A673 (cell line): ENCODE results near the gene PTRH2. TPM values are rescaled to one million over a fixed set of nuclear protein-coding genes. Genes with fewer than 3 reads are reported as not detected.

ENCODE experiments used
- BruUV-seq: library from RNA; stranded (reverse); fragments of 400-500 nt; replicated peaks from 2 replicates; lab custom pipeline; 2021; lab: Mats Ljungman, UMichigan
- CTCF ChIA-PET: fragments of 300-600 bp; sonication (Branson Sonifier 250); formaldehyde crosslinking; loops from one replicate; lab custom pipeline; 2022; ENCODE audit warnings: antibody characterized with exemption; lab: Charles Lee
- POLR2A ChIA-PET: fragments of 300-600 bp; sonication (Branson Sonifier 250); formaldehyde crosslinking; loops from one replicate; lab custom pipeline; 2022; ENCODE audit warnings: antibody characterized with exemption; ENCODE audit not compliant: low non-redundant PET; lab: Charles Lee
- DNase-seq: peaks from one replicate; pipeline ENCODE4 v3.0.0-alpha.2; 2015; ENCODE audit warnings: low spot score
- H3K27ac ChIP-seq: fragments of 200-600 bp; sonication (generic); 2 replicates; pipeline ENCODE4 v1.5.1; 2016; ENCODE audit warnings: mixed run types, low read depth, mild to moderate bottlenecking, mixed read lengths, antibody characterized with exemption, low read length; ENCODE audit not compliant: poor library complexity, severe bottlenecking
- H3K27me3 ChIP-seq: fragments of 200-600 bp; sonication (generic); replicated peaks from 2 replicates; pipeline ENCODE4 v1.6.1; 2017; ENCODE audit warnings: mixed run types, low read depth, mild to moderate bottlenecking, mixed read lengths, antibody characterized with exemption, low read length; ENCODE audit not compliant: insufficient read depth, poor library complexity
- H3K36me3 ChIP-seq: fragments of 200-600 bp; sonication (generic); 2 replicates; pipeline ENCODE4 v1.6.1; 2016; ENCODE audit warnings: mixed run types, mild to moderate bottlenecking, mixed read lengths, antibody characterized with exemption, low read length; ENCODE audit not compliant: insufficient read depth, poor library complexity, severe bottlenecking
- H3K4me1 ChIP-seq: fragments of 200-600 bp; sonication (generic); 2 replicates; pipeline ENCODE4 v1.6.1; 2017; ENCODE audit warnings: mixed run types, mild to moderate bottlenecking, mixed read lengths, antibody characterized with exemption, low read length; ENCODE audit not compliant: insufficient read depth, poor library complexity, severe bottlenecking
- H3K4me3 ChIP-seq: fragments of 200-600 bp; sonication (generic); 2 replicates; pipeline ENCODE4 v1.5.1; 2016; ENCODE audit warnings: low read depth, mixed run types, mild to moderate bottlenecking, mixed read lengths, low read length; ENCODE audit not compliant: poor library complexity, severe bottlenecking
- H3K9me3 ChIP-seq: fragments of 200-600 bp; sonication (generic); 2 replicates; pipeline ENCODE4 v1.6.1; 2016; ENCODE audit warnings: mixed run types, low read depth, mild to moderate bottlenecking, mixed read lengths, antibody characterized with exemption, low read length; ENCODE audit not compliant: poor library complexity, severe bottlenecking
- EZH2 ChIP-seq: fragments of 200-600 bp; sonication (generic); IDR thresholded peaks from 2 replicates; pipeline ENCODE4 v1.6.1; 2017; ENCODE audit warnings: borderline replicate concordance, low read depth, mild to moderate bottlenecking, mixed read lengths, antibody characterized with exemption, low read length; ENCODE audit not compliant: poor library complexity, severe bottlenecking
- intact Hi-C: fragments of 100-400 bp; cut with micrococcal nuclease; formaldehyde crosslinking; loops from one replicate; pipeline ENCODE4 v1.10.0; 2022; ENCODE audit not compliant: unreplicated experiment
- total RNA-seq: library from RNA; stranded (reverse); gene quantifications from 2 replicates; pipeline ENCODE4 v1.2.3, GENCODE V29; 2021
- TF ChIP-seq, protein P1 (sequence below): fragments of 300-800, 200-600 bp; sonication (generic); conservative IDR thresholded peaks from 2 replicates; pipeline ENCODE4 v1.5.1; 2017; ENCODE audit warnings: low read depth, mild to moderate bottlenecking, antibody characterized with exemption, low read length, moderate library complexity, mixed read lengths

The PTRH2 gene
- total RNA-seq, 1 experiment from 2014 or later: 50.3 TPM

DNA sequence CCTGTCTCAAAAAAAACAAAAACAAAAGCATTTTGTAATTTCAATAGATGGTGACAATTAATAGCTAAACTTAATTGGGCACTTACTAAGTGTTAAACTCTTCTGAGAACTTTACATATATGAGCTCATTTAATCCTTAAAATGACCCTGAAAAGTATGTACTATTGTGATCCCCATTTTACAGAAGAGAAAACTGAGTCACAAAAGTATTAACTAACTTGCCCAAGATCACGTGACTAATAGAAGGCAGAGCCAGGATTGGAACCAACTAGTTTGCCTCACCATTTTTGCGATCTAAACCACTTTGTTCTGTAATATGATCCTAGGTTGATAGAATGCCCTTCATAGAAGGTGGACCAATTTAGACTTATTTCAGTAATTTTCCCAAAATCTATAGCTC, 26.5 kb upstream of the PTRH2 start:
- Histone ChIP-seq H3K27ac (no peak overlapping the region), H3K4me1 (no peaks in the 10 kb centered on the region), H3K27me3 (no peaks in the 10 kb centered on the region), H3K36me3 (peaks cover 6% of the 10 kb centered on the region), H3K9me3 (no peaks in the 10 kb centered on the region), H3K4me3 (no peak overlapping the region)
- ChIA-PET CTCF (no interaction called here), POLR2A (no interaction called here)
- TF ChIP-seq EZH2: no peak
- TF ChIP-seq, protein P1, sequence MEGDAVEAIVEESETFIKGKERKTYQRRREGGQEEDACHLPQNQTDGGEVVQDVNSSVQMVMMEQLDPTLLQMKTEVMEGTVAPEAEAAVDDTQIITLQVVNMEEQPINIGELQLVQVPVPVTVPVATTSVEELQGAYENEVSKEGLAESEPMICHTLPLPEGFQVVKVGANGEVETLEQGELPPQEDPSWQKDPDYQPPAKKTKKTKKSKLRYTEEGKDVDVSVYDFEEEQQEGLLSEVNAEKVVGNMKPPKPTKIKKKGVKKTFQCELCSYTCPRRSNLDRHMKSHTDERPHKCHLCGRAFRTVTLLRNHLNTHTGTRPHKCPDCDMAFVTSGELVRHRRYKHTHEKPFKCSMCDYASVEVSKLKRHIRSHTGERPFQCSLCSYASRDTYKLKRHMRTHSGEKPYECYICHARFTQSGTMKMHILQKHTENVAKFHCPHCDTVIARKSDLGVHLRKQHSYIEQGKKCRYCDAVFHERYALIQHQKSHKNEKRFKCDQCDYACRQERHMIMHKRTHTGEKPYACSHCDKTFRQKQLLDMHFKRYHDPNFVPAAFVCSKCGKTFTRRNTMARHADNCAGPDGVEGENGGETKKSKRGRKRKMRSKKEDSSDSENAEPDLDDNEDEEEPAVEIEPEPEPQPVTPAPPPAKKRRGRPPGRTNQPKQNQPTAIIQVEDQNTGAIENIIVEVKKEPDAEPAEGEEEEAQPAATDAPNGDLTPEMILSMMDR: no peak
- no peak for DNase-seq
- intact Hi-C loops: no loop called here
- no TSS peak for BruUV-seq

DNA sequence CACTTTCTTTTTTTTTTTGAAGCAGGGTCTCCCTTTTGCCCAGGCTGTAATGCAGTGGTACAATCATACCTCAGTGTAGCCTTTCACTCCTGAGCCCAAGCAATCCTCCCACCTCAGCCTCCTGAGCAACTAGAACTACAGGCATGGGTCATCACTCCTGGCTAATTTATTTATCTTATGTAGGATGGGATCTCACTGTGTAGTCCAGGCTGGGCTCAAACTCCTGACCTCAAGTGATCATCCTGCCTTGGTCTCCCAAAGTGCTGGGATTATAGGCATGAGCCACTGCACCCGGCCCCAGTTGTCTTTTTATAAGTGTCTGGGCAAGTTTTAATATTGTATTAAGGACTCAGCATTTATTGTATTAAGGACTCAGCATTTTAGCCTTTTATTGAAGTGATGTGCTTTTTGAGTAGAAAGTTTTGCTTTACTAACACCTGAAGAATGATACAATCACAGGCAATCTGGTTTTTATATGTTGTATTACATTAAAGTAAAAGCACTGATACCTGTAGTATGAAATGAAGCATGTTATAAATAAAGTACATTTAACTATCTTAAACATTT, 23.1 kb upstream of the PTRH2 start:
- no peaks in the 10 kb centered on the region for H3K27me3 ChIP-seq
- no peak for TF ChIP-seq EZH2
- TF ChIP-seq, protein P1: no peak
- H3K9me3 ChIP-seq: no peaks in the 10 kb centered on the region
- intact Hi-C loops: no loop called here
- ChIA-PET POLR2A (no interaction called here), CTCF (no interaction called here)
- no peak overlapping the region for H3K4me3 ChIP-seq
- no TSS peak for BruUV-seq
- H3K4me1 ChIP-seq: peaks cover 6% of the 10 kb centered on the region
- DNase-seq: no peak
- H3K36me3 ChIP-seq: no peaks in the 10 kb centered on the region
- H3K27ac ChIP-seq: no peak overlapping the region

DNA sequence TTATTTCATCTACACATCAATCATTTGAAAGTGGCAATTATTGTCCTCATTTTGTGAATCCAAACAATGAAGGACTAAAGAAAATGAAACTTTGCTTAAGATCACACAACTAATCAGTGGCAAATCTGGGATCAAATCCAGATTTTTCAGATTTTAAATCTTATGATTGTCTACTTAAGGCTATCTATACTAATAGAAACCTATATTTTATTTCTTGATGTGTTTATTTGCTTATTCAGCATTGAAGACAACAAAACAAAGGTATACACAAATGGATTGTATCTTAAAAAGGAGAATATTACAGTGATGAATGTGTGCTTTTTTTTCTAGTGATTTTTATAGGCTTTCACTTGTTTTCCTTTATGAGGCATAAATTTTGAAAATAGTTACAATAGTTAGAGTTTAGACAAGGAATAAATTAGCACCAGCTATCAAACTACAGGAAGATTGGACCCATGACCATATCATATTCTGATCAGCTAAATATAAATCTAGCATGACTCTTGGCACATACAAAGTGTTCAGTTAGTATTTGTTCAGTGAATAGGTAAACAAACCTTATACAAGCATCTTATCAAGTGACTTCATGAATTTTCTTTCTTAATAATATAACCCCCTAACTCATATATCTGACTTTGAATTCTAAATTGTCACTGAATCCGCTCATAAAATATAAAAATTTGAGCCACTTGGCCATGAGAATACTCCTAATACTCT, 20.7 kb upstream of the PTRH2 start:
- no peaks in the 10 kb centered on the region for H3K36me3 ChIP-seq
- no peaks in the 10 kb centered on the region for H3K27me3 ChIP-seq
- H3K4me3 ChIP-seq: no peak overlapping the region
- ChIA-PET POLR2A (no interaction called here), CTCF (no interaction called here)
- no peaks in the 10 kb centered on the region for H3K9me3 ChIP-seq
- no peak for TF ChIP-seq EZH2
- TF ChIP-seq, protein P1: no peak
- no peak overlapping the region for H3K27ac ChIP-seq
- peaks cover 6% of the 10 kb centered on the region for H3K4me1 ChIP-seq
- no TSS peak for BruUV-seq
- no peak for DNase-seq
- intact Hi-C loops: no loop called here
